A549 (cell line): Measurements from ENCODE around the gene ASPSCR1.
A peak's percentile ranks its signal among the peaks of the same experiment; 100 is the strongest.

Source experiments
- BHLHE40 ChIP-seq: IDR thresholded peaks from 2 replicates; pipeline ENCODE4 v1.6.1; 2012; ENCODE audit warnings: low read depth, low read length, inconsistent platforms
- CHD2 ChIP-seq: fragments of 150-350 bp; IDR thresholded peaks from 2 replicates; pipeline ENCODE4 v1.6.1; 2014; ENCODE audit warnings: low read length; ENCODE audit not compliant: partially characterized antibody
- PBX3 ChIP-seq: IDR thresholded peaks from 2 replicates; pipeline ENCODE4 v1.6.1; 2012
- PHF8 ChIP-seq: fragments of 200-600 bp; sonication (generic); IDR thresholded peaks from 2 replicates; pipeline ENCODE4 v1.6.1; 2016; ENCODE audit warnings: low read depth, mild to moderate bottlenecking, antibody characterized with exemption, moderate library complexity, borderline replicate concordance
- POLR2A ChIP-seq: IDR thresholded peaks from 2 replicates; pipeline ENCODE4 v1.6.1; 2012; ENCODE audit warnings: mild to moderate bottlenecking, low read length
- SMC3 ChIP-seq: fragments of >200 bp; sonication (Bioruptor Twin); formaldehyde crosslinking; IDR thresholded peaks from 3 replicates; pipeline ENCODE4 v1.6.1; 2018; ENCODE audit warnings: inconsistent platforms

- TF ChIP-seq BHLHE40: no peak
- peak; percentile 50 for TF ChIP-seq SMC3
- no peak for TF ChIP-seq CHD2
- TF ChIP-seq PBX3: no peak
- TF ChIP-seq PHF8: no peak
- no peak for TF ChIP-seq POLR2A
Measured at GRCh38 chr17:82019690-82020571, 42.5 kb downstream of the ASPSCR1 start.
